Ishikawa (cell line): ENCODE data around the gene MFSD6L.
A peak's percentile ranks its signal among the peaks of the same experiment; 100 is the strongest.

Source experiments
- CEBPB ChIP-seq: IDR thresholded peaks from 2 replicates; pipeline ENCODE4 v1.6.1; 2012
- CREB1 ChIP-seq: IDR thresholded peaks from 2 replicates; pipeline ENCODE4 v1.6.1; 2012; ENCODE audit warnings: low read depth
- EGR1 ChIP-seq: IDR thresholded peaks from 2 replicates; pipeline ENCODE4 v1.6.1; 2012
- EP300 ChIP-seq: IDR thresholded peaks from 2 replicates; pipeline ENCODE4 v1.6.1; 2012; ENCODE audit warnings: borderline replicate concordance
- FOXM1 ChIP-seq: IDR thresholded peaks from 2 replicates; pipeline ENCODE4 v1.6.1; 2012; ENCODE audit warnings: low read depth, borderline replicate concordance
- NFIC ChIP-seq: IDR thresholded peaks from 2 replicates; pipeline ENCODE4 v1.6.1; 2012
- RAD21 ChIP-seq: IDR thresholded peaks from 2 replicates; pipeline ENCODE4 v1.6.1; 2012; ENCODE audit warnings: low read depth
- TAF1 ChIP-seq: IDR thresholded peaks from 2 replicates; pipeline ENCODE4 v1.6.1; 2012; ENCODE audit warnings: low read depth, mild to moderate bottlenecking
- TCF12 ChIP-seq: IDR thresholded peaks from 2 replicates; pipeline ENCODE4 v1.6.1; 2012; ENCODE audit warnings: low read depth
- TEAD4 ChIP-seq: IDR thresholded peaks from 2 replicates; pipeline ENCODE4 v1.6.1; 2012
- YY1 ChIP-seq: IDR thresholded peaks from 2 replicates; pipeline ENCODE4 v1.6.1; 2012; ENCODE audit warnings: low read depth
- ZBTB7A ChIP-seq: IDR thresholded peaks from 2 replicates; pipeline ENCODE4 v1.6.1; 2012; ENCODE audit warnings: low read depth
- TF ChIP-seq, protein P1 (sequence below): IDR thresholded peaks from 2 replicates; pipeline ENCODE4 v1.6.1; 2012
- TF ChIP-seq, protein P2 (sequence below): IDR thresholded peaks from 2 replicates; pipeline ENCODE4 v1.6.1; 2012; ENCODE audit warnings: low read depth, mild to moderate bottlenecking
- TF ChIP-seq, protein P3 (sequence below): IDR thresholded peaks from 2 replicates; pipeline ENCODE4 v1.6.1; 2012

Gene MFSD6L

DNA sequence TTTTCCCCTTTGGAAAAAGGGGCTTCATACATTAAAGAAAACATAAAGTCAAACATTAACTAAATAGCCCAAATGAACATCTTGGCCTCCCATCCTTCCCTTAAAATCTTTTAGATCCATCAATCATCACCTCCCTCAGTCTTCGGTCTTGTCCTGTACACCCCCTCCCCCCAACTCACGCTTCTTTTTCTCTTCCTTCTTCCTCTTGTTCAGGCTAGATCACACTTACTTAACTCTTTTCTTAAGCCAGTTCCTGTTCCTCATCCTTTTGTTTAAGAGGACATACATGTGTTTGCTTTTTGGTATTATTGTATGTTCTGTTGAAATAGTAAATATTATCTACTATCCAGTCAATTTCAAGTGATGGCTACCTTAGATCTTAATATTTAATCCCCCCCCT lies 5.5 kb downstream of the MFSD6L start:
- no peak for TF ChIP-seq CEBPB
- no peak for TF ChIP-seq TCF12

DNA sequence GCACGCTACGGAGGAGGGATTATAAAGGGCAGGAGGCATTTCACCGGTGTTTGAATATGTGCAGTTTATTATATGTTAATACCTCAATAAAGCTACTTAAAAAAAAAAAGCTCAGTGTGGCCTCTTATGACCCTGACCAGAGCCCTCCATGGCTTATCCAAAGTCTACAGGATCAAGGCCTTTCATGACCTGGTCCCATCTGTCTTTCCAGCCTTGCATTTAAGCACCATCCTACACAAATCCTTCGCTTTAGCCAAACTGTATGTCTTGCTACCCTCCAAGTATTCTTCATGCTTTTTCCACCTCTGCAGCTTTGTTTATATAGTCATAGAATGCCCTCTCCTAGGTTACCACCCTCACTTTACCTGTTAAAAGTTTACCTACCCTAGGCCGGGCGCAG lies 6.5 kb downstream of the MFSD6L start:
- TF ChIP-seq, protein P1, sequence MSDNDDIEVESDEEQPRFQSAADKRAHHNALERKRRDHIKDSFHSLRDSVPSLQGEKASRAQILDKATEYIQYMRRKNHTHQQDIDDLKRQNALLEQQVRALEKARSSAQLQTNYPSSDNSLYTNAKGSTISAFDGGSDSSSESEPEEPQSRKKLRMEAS: no peak
- no peak for TF ChIP-seq TCF12
- TF ChIP-seq NFIC: no peak
- TF ChIP-seq, protein P2, sequence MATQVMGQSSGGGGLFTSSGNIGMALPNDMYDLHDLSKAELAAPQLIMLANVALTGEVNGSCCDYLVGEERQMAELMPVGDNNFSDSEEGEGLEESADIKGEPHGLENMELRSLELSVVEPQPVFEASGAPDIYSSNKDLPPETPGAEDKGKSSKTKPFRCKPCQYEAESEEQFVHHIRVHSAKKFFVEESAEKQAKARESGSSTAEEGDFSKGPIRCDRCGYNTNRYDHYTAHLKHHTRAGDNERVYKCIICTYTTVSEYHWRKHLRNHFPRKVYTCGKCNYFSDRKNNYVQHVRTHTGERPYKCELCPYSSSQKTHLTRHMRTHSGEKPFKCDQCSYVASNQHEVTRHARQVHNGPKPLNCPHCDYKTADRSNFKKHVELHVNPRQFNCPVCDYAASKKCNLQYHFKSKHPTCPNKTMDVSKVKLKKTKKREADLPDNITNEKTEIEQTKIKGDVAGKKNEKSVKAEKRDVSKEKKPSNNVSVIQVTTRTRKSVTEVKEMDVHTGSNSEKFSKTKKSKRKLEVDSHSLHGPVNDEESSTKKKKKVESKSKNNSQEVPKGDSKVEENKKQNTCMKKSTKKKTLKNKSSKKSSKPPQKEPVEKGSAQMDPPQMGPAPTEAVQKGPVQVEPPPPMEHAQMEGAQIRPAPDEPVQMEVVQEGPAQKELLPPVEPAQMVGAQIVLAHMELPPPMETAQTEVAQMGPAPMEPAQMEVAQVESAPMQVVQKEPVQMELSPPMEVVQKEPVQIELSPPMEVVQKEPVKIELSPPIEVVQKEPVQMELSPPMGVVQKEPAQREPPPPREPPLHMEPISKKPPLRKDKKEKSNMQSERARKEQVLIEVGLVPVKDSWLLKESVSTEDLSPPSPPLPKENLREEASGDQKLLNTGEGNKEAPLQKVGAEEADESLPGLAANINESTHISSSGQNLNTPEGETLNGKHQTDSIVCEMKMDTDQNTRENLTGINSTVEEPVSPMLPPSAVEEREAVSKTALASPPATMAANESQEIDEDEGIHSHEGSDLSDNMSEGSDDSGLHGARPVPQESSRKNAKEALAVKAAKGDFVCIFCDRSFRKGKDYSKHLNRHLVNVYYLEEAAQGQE: no peak
- no peak for TF ChIP-seq EP300
- TF ChIP-seq CEBPB: no peak
- no peak for TF ChIP-seq EGR1
- TF ChIP-seq YY1: no peak
- no peak for TF ChIP-seq RAD21
- TF ChIP-seq TEAD4: no peak
- no peak for TF ChIP-seq FOXM1
- no peak for TF ChIP-seq CREB1
- no peak for TF ChIP-seq TAF1
- TF ChIP-seq, protein P3, sequence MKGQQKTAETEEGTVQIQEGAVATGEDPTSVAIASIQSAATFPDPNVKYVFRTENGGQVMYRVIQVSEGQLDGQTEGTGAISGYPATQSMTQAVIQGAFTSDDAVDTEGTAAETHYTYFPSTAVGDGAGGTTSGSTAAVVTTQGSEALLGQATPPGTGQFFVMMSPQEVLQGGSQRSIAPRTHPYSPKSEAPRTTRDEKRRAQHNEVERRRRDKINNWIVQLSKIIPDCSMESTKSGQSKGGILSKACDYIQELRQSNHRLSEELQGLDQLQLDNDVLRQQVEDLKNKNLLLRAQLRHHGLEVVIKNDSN: no peak
- no peak for TF ChIP-seq ZBTB7A

DNA sequence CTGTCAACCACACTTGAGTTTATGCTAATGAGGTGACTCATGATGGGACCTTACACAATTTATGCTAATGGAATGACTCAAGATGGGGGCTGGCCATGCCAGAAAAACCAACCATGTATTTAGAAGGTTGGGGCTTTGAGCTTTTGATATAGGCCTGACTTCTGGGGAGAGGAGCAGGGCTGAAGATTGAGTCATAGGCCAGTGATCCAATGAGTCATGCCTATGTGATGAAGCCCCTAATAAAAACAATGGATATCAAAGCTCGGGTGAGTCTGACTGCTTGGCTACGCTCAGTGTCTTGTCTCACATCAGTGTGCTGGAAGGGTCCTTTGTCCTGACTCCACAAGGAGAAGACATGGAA lies 7.3 kb downstream of the MFSD6L start:
- TF ChIP-seq, protein P3: no peak
- TF ChIP-seq RAD21 (no peak), CEBPB (peak; percentile 42; the same call in 1 of the 2 replicates), TCF12 (no peak)

DNA sequence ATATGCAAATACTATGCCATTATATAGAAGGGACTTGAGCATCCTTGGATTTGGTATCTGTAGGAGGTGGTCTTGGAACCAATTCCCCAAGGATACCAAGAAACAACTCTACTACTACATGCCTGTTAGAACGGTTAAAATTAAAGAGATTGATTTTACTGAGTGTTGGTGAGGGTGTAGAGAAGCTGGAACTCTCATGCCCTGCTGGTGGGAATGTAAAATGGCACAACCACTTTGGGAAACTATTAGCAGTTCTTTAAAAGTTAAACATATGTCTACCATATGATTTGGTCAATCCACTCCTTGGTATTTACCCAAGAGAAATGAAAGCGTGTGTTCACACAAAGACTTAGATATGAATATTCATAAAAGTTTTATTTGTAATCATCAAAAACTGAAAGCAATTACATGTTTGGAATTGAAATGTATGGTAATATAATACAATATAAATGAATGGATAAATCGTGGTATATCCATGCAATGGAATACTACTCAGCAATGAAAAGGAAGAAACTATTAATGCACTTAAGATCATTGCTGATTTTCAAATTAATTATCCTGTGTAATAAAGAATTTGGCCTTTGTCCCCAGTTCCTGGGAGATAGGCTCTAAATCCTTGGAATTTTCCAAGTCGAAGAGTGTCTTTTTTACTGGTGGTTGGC lies 7.8 kb downstream of the MFSD6L start:
- TF ChIP-seq TAF1: no peak
- no peak for TF ChIP-seq TEAD4
- no peak for TF ChIP-seq CREB1
- no peak for TF ChIP-seq CEBPB
- TF ChIP-seq, protein P2: no peak
- no peak for TF ChIP-seq NFIC
- TF ChIP-seq, protein P1: no peak
- TF ChIP-seq EGR1: no peak
- no peak for TF ChIP-seq FOXM1
- TF ChIP-seq YY1: no peak
- TF ChIP-seq TCF12: no peak

DNA sequence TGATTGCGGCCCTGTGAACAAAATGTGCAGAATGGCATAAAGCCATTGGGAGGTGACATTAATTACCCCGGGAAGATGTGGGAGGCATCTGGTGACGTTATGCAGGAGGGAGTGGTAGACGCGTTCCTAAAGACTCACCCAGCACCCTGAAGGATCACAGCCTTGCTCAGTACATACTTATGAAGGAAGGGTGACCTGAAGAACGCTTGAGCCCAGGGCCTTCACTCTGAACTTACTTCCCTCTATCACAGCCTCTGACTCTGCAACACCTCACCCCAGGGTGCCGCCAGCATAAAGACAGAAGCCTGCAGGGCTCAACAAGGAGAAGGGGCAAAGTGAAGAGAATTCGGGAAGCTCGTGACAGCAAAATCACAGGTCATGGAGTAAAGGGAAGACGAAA lies 9.4 kb downstream of the MFSD6L start:
- TF ChIP-seq TCF12 (no peak), RAD21 (no peak), ZBTB7A (no peak), EP300 (no peak), EGR1 (no peak), YY1 (no peak), FOXM1 (no peak), CREB1 (no peak), TEAD4 (no peak), NFIC (no peak), CEBPB (no peak)
- TF ChIP-seq, protein P3: no peak

DNA sequence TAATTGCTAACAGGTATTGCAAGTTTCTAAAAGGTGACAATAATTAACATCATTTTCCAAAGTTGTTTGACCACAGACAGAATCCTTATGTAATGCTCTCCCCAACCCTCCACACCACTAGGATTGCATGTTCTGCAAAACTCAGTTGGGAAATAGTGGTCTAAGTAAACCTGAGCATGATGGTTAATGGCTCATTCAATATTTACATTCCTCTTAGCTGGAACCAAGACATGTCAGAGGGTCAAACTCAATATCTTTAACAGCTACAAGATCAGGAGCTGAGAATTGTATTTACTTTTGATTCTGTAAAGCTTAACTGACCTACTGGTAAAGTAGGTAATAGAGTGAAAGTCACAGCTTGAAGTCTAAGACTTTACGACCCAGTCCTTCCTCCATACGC lies 10.2 kb downstream of the MFSD6L start:
- TF ChIP-seq, protein P1: no peak
- TF ChIP-seq, protein P2: no peak
- TF ChIP-seq FOXM1 (no peak), NFIC (no peak), CREB1 (no peak), YY1 (no peak), CEBPB (no peak), EP300 (no peak), EGR1 (no peak), TEAD4 (no peak), TAF1 (no peak), ZBTB7A (no peak), RAD21 (no peak), TCF12 (no peak)
- TF ChIP-seq, protein P3: no peak
